Mononuclear cell (primary cell): ENCODE measurements around the gene NEK10. TPM values are rescaled to one million over a fixed set of nuclear protein-coding genes. Genes with fewer than 3 reads are reported as not detected.

Experiments
- H3K27me3 ChIP-seq: 2 replicates; pipeline ENCODE4 v1.6.0; 2011; ENCODE audit warnings: low read length, control low read depth; ENCODE audit not compliant: insufficient read depth
- H3K4me1 ChIP-seq: 2 replicates; pipeline ENCODE4 v1.5.1; 2011; ENCODE audit warnings: mild to moderate bottlenecking, low read length, control low read depth; ENCODE audit not compliant: insufficient read depth
- H3K4me3 ChIP-seq: 2 replicates; pipeline ENCODE4 v1.5.1; 2011; ENCODE audit warnings: mild to moderate bottlenecking, low read length, moderate library complexity
- H3K9me3 ChIP-seq: 2 replicates; pipeline ENCODE4 v1.5.1; 2011; ENCODE audit warnings: low read depth, mild to moderate bottlenecking, control low read depth, low read length
- total RNA-seq: library from RNA; depleted of rRNA; stranded (reverse); fragments of >200 nt; gene quantifications from one replicate; pipeline ENCODE4 v1.2.3, GENCODE V29; 2012

NEK10 gene
- total RNA-seq, 1 donor, result 0.63 TPM

- Histone ChIP-seq H3K4me1 (no peaks in the 10 kb centered on the region), H3K27me3 (no peaks in the 10 kb centered on the region)
Observed at GRCh38 chr3:27146786-27147185, 222.4 kb downstream of the NEK10 start.

DNA sequence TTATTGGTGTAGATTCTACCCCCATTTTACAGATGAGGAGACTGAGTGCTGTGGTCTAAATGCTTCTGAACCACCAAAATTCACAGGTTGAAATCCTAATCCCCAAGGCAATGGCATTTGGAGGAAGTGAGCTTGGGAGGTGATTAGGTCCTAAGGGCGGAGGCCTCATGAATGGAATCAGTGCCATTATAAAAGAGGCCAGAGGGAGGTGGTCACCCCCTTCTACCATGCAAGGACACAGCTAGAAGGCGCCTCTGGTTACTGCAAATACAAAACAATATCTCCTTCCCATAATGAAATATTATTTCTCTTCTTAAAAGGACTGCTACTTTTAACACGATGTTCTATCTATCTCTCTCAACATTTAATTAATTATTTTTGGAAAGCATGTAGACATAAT is 223.5 kb downstream of the NEK10 start:
- Histone ChIP-seq H3K27me3 (no peaks in the 10 kb centered on the region), H3K9me3 (no peaks in the 10 kb centered on the region), H3K4me3 (no peak overlapping the region), H3K4me1 (no peaks in the 10 kb centered on the region)

More at GRCh38 chr3:27146786-27147185, 222.4 kb downstream of the NEK10 start:
- Histone ChIP-seq H3K9me3 (no peaks in the 10 kb centered on the region), H3K4me3 (no peak overlapping the region)

DNA sequence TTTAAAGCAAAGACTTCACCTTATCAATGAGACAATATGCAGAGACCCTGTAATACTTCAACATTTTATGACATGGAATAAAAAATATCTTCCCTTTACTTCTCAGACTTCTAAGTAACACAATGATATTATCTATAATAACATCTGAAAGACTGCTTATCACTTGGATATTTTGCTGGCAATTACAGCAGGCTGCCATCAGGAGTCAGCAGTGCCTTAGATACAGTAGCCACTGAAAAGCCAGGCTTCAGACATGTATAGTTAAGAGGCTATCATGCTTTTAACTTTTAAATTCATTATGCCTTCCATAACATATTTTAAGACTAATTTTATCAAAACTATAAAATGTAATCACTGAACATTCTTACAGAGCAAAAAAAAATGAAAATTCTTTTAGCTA is 227.5 kb downstream of the NEK10 start:
- H3K4me1 ChIP-seq, result no peaks in the 10 kb centered on the region
- no peaks in the 10 kb centered on the region for H3K9me3 ChIP-seq
- no peaks in the 10 kb centered on the region for H3K27me3 ChIP-seq
- H3K4me3 ChIP-seq, result no peak overlapping the region

DNA sequence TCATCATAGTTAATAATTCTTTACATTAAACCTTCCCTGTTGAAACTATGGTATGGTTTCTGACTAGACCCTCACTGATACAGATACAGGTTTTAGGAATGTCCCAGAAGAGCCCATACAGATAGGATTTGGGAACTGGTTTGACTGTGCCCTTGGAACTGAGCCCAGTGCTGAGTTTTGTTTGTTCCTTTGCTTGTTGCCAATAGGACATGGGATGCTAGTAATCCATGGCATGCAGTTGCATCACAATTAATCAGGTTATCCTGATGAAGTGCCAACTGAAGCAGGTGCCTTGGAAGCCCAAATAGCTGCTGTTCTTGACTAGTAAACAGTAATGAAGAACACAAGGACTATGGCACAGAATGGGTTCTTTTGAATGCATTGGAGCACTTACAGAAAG is 230.6 kb downstream of the NEK10 start:
- no peaks in the 10 kb centered on the region for H3K9me3 ChIP-seq
- no peaks in the 10 kb centered on the region for H3K4me1 ChIP-seq
- H3K4me3 ChIP-seq, result no peak overlapping the region
- H3K27me3 ChIP-seq, result no peaks in the 10 kb centered on the region

DNA sequence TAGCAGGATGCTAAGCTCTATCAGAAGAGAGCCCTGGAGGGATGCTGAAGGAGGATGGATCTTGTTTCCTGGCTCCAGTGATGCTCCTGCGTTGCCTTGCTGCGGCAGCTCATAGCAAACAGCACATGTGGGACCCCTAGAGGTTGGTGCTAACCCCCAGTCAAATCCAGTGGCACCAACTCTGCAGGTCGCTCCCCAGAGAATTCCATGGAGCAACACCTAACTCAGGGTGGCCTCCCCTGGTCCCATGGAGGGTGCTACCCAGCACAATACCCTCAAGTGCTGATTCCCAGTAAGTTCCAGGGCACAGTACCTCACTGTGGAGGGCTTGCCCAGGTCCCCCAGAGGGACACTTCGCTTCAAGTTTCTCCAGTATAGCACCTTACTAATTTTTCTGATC is 231.2 kb downstream of the NEK10 start:
- Histone ChIP-seq H3K9me3 (no peaks in the 10 kb centered on the region), H3K4me1 (no peaks in the 10 kb centered on the region), H3K27me3 (no peaks in the 10 kb centered on the region), H3K4me3 (no peak overlapping the region)

DNA sequence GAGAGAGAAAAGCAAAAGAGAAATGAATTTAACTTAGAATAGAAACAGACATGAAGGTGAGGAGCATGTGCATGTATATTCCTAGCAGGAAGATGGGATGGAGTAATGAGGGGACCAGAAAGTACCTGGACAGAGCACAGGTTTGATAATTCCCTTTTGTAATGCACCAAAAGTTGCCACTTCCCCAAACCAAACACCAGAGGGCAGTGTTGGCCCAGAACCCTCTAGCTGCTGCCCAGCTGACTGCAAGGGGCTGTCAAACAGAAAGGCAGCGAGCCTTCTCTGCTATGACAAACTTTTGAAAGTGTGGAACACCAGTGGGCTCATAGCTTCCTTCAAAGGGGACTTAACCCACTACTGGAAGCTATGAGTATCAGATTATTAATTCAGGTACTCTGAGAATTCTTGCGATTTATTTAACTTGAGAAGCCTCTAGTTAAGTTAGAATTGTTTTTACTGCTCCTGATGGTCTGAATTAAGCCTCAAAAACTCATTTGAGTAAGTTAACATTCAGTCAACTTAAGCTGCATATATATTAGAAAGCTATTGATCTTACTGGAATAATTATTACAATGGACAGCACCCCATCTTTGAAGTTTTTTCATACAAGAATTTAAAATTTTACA is 234.9 kb downstream of the NEK10 start:
- H3K4me1 ChIP-seq, result no peaks in the 10 kb centered on the region
- no peaks in the 10 kb centered on the region for H3K27me3 ChIP-seq
- no peaks in the 10 kb centered on the region for H3K9me3 ChIP-seq
- no peak overlapping the region for H3K4me3 ChIP-seq

DNA sequence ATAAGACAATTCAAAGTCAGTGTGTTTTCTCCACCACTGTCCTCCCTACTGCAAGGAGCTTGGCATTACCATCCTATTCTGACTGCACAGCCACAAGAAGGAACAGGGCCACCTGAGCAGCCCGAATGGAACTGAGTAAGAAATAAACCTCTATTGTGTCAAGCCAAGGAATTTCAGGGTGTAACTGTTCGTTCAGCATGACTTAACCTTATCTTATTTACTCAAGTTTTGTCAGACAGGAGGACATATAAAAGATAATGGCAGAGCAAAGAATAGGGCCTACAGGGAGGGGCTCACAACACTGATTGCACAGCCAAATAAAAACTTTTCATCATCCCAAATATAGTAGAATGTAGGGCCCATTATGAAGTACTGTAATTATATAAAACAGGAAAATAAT is 236.1 kb downstream of the NEK10 start:
- no peaks in the 10 kb centered on the region for H3K4me1 ChIP-seq
- no peaks in the 10 kb centered on the region for H3K9me3 ChIP-seq
- H3K27me3 ChIP-seq, result no peaks in the 10 kb centered on the region
- H3K4me3 ChIP-seq, result no peak overlapping the region

DNA sequence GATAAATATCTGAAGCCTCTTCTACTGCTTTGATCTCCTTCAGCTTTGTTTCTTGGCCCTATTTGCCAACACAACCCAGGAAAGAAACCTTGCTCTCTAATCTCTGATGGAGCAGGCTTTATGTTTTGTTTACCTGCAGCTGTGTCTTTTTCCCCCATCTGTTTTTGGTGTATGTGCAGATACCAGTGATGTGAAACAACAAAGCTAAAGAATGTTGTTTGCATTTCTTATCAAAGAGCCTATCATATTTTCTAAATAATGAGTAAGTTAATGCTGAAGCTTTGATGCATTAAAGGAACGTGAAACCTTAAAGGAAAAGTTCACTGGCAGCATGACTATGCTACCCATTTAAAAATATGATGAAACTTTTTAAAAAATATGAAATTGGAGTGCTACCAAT is 238.4 kb downstream of the NEK10 start:
- Histone ChIP-seq H3K9me3 (no peaks in the 10 kb centered on the region), H3K4me1 (no peaks in the 10 kb centered on the region), H3K27me3 (no peaks in the 10 kb centered on the region), H3K4me3 (no peak overlapping the region)

GRCh38 chr3:27127879-27128278 is 241.3 kb downstream of the NEK10 start:
- no peak overlapping the region for H3K4me3 ChIP-seq
- H3K27me3 ChIP-seq, result no peaks in the 10 kb centered on the region
- H3K4me1 ChIP-seq, result no peaks in the 10 kb centered on the region
- no peaks in the 10 kb centered on the region for H3K9me3 ChIP-seq

DNA sequence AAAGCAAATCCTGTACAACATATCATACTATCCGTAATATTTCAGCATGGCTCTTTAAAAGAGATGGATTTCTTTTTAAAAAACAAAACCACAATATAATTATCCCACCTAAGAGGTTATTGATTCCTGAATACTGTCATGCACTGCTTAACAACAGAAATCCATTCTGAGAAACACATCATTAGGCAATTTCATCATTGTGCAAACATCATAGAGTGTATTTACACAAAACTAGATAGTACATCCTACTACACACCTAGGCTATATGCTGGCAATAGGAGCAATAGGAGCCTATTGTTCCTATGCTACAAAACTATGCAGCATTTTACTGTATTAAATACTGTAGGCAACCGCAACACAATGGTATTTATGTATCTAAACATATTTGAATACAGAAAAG is 242.0 kb downstream of the NEK10 start:
- Histone ChIP-seq H3K4me3 (no peak overlapping the region), H3K9me3 (no peaks in the 10 kb centered on the region)

GRCh38 chr3:27125821-27126501 is 243.2 kb downstream of the NEK10 start:
- H3K4me1 ChIP-seq, result no peaks in the 10 kb centered on the region
- no peaks in the 10 kb centered on the region for H3K27me3 ChIP-seq
- H3K9me3 ChIP-seq, result no peaks in the 10 kb centered on the region
- H3K4me3 ChIP-seq, result no peak overlapping the region

More for the DNA sequence above, 242.0 kb downstream of the NEK10 start:
- Histone ChIP-seq H3K27me3 (no peaks in the 10 kb centered on the region), H3K4me1 (no peaks in the 10 kb centered on the region)

GRCh38 chr3:27119639-27120038 is 249.5 kb downstream of the NEK10 start:
- no peaks in the 10 kb centered on the region for H3K27me3 ChIP-seq
- H3K4me1 ChIP-seq, result no peaks in the 10 kb centered on the region
- no peaks in the 10 kb centered on the region for H3K9me3 ChIP-seq

GRCh38 chr3:27115352-27115751 is 253.8 kb downstream of the NEK10 start:
- Histone ChIP-seq H3K4me1 (no peaks in the 10 kb centered on the region), H3K27me3 (no peaks in the 10 kb centered on the region), H3K9me3 (no peaks in the 10 kb centered on the region), H3K4me3 (no peak overlapping the region)

More at GRCh38 chr3:27119639-27120038, 249.5 kb downstream of the NEK10 start:
- no peak overlapping the region for H3K4me3 ChIP-seq

DNA sequence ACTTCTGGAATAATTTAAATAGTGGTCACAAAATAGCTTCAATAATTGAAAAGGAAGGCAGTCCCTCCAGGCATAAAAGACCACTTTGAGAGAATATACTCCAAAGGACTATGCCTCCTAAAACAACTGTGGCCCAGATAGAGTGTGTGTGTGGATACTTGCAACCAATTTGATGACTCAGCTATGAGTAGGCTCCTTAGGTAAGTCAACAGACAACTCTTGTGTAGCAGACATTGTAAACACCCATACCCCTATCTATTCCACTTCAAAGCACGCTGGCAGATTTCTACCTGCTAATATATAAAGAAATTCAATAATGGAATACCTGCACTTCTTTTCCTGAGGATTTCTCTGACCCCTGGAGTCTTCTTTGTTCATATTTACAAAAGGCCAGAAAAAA is 254.5 kb downstream of the NEK10 start:
- no peaks in the 10 kb centered on the region for H3K27me3 ChIP-seq
- H3K9me3 ChIP-seq, result no peaks in the 10 kb centered on the region
- no peaks in the 10 kb centered on the region for H3K4me1 ChIP-seq
- H3K4me3 ChIP-seq, result no peak overlapping the region

DNA sequence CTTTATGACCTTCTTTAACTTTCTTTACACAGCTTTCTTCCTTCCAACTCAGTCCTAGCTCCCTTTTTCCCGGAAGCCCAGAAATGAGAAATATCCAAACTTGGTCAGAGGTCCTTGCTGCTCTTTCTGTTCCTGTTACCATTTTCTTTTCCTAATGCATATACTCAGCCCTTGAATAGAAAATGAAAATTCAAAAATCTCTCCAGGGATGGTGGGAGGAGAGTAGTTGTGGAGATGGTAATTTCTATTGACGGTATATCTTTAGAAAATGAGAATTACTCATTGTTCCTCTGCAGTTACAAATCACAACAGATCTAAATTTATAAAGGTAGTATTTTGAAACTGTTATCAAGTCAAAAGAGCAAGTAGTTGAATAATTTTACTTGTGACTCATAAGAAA is 255.1 kb downstream of the NEK10 start:
- no peaks in the 10 kb centered on the region for H3K9me3 ChIP-seq
- no peaks in the 10 kb centered on the region for H3K27me3 ChIP-seq
- H3K4me1 ChIP-seq, result no peaks in the 10 kb centered on the region
- no peak overlapping the region for H3K4me3 ChIP-seq

- H3K9me3 ChIP-seq, result no peaks in the 10 kb centered on the region
- no peaks in the 10 kb centered on the region for H3K27me3 ChIP-seq
- H3K4me3 ChIP-seq, result no peak overlapping the region
- no peaks in the 10 kb centered on the region for H3K4me1 ChIP-seq
Observed at GRCh38 chr3:27110020-27110419, 259.2 kb downstream of the NEK10 start.
